HG03103 (cell line): ENCODE data around the gene GPSM3.
"Not testable (repeated sequence)": the region's sequence is repeated elsewhere in the genome, so short reads cannot be mapped to it uniquely, and the experiment has no call there.

Experiments used
- ATAC-seq: cut with Tn5 transposase; IDR thresholded peaks from one replicate; pipeline ENCODE4 v1.9.1; 2021; ENCODE audit warnings: low read depth; ENCODE audit not compliant: unreplicated experiment

Gene GPSM3

DNA sequence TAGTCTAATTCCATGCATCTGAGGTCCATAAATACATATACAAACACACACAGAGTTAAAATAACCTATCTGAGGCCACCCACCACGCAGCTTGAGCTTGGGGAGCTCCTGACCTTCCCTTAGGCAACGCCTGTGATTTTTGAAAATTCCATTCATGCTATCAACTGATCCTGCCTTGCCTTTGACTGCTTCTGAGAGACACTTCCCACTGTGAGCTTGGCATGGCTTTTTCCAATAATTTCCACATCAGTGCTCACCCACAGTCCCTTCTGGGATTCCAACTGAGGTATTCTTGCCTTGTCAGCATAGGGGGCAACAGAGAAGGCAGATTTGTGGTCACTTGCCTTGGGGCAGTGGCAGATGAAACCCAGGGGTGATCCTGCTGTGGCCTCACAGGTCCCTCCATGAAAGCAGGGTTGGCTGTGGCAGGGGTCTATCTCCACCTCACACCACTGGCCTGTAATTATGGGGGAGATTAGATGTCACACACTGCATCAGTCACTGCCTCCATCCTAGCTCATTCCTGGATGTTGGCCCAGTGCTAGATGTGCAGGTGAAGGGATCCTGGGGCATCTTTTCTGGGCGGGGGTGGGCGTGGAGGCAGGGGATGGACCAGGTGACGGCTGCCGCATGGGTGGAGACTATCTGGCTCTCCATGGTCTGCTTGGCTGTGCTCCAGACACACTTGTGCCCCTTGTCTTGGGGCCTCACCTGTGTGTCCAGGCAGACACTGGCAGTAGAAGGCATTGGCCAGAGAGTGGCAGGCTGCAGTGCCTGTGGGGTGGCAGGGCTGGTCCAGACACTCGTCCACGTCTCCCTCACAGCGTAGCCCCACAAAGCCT lies 11.2 kb upstream of the GPSM3 start:
- ATAC-seq: no peak

DNA sequence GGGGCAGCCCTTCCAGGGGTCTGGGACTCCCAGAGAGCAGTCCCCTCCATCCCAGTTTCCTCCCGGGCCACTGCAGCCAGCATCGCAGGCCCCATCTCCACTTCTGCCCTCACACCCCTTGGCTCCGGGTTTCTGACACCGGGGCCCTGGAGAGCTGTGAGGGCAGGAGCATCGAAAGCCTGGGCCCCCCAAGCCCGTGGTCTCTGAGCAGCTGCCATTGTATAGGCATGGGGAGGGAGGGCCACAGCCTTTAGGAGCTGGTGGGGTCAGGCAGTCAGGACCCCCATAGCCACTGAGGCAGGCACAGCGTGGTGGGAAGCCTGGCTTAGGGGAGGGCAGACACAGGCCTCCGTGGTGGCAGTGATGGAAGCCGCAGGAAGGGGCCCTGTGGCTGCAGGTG lies 9.7 kb upstream of the GPSM3 start:
- no peak for ATAC-seq

DNA sequence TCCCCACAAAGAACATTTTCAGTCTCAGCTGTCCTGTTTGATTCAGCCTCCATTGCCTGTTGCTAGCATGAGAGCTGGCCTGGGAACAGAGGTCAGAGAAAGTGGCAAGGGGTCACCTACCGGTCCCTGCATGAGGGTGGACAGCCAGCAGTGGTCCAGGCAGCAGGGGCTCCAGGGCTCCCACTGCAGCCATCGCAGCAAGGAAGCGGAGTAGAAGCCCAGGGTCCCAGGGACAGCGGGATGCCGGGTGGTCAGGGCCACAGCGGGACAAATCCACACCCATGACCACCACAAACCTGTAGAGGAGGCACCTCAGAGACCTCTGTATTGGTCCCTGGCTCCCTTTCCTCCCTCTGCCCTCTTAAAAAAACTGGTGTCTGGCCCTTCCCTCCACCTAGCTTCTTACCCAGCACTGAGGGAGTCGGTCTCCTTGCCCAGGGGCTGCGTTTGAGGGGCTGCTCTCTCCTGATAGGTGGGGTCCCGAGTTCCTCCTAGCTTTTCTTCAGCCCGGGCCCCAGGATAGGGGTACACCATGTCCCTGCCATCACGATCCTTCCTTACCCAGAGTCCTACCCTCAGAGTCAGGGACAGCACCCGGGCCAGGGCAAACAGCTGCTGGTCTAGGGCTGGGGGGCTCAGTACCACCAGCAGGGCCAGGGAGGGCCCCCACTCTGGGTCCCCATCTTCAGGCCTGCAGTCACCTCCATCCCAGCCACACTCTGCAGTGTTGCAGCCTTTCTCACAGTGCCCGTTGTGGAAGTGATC lies 8.4 kb upstream of the GPSM3 start:
- ATAC-seq: no peak

DNA sequence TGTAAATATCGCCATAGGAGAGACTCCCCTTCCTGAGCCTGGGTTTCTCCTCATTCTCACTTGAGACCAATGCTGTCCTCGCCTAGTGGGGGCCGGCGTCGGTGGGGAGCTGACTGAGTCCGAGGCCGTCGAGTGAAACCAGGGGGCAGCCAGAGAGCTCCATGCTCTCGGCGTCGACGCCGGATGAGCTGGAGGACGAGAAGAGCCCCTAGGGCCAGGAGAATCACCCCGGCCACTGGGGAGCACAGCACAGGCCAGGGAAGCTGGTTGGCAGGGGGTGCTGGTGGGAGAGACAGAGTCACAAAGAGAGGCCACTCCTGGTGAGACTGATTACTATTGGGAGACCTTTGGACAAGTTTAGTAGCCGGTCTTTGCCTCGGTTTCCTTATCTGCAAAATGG lies 6.4 kb upstream of the GPSM3 start:
- no peak for ATAC-seq

DNA sequence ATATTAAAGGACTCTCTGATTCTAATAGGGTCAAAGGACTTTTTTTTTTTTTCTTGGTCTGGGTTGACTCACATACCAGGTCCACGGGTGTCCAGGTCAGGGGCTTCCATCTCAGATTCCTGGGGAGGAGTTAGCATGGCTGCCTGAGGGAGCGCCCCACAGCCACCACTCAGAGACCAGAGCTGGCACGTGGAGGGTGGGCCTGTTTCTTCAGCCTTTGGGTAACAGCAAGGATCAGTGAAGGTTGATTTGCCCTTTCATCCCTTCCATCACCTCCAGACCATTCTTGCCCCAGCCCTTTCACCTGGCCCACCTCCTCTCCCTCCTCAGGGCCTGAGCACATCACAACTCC lies 5.9 kb upstream of the GPSM3 start:
- ATAC-seq: no peak

DNA sequence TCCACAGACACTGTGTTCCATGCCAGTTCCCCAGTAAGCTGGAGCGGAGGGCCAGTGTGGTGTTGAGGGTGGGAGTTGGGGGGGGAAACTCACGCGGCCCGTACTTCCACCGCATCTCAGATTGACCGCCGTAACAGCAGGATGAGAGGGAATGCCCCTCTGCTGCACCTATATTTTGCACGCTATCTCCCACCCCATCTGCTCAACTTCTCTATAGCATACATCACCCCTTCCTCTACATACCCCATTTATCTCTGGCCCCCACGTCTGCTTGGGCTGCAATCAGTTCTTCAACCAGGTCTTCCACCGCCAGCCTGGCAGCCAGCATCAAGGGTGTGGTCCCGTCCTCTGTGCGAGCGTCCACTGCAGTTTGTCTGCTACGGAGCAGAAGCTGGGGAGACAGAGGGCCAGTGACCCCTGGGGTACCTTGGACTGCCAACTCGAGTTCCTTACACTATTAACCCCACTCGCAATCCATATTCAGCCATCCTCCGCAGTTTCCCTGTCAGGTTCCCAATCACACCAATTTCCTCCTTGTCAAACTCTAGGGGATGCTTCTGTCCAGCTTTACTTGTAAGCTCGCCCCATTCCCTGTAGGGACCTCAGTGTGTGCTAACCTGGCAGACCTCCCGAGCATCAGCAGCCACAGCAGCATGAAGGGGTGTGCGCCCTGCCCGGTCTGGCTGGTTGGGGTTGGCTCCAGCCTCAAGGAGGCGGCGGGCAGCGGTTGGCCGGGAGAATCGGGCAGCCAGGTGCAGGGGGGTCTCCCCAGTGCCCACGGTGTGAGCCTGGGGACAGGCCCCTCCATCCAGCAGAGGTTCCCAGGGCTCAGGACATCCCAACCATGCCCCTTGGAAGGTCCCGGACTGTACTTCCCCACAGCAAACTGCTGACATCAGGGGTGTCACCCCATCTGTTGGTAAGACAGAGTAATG lies 4.5 kb upstream of the GPSM3 start:
- no peak for ATAC-seq

DNA sequence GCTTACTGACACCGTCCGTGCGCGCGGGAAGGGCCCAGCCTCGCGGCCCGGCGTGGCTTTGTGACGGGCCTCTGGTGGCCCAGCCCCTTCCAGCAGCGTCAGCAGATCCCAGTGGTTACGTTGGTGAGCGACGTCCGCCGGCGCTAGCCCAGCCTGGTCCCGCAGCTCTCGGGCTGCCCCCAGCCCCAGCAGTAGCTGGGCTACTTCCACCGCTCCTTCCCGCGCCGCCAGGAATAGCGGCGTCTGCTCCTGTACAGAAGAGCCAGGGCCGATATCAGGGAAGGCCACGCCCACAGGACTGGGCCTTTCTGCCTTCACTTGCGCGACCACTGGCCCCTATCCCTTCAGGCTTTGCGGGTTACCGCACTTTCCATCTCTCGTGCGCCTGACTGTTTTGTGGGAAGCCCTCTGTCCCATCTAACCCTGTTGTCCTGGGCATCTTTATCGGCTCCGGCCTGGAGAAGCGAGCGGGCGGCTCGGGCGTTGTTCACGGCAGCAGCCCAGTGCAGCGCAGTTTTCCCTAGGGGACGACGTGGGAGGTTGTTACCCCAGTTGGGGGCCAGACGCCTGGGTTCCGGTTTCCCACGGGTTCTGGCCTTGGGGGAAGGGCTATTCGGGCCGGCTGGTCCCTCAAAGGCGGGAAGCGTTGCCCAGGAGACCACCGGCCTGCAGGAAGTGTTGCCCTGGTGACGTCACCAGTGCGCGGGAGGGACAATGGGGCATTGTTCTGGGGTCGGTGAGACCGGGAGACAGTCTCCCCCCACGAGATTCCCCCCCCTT lies 3.6 kb upstream of the GPSM3 start:
- ATAC-seq: peak; percentile 73

DNA sequence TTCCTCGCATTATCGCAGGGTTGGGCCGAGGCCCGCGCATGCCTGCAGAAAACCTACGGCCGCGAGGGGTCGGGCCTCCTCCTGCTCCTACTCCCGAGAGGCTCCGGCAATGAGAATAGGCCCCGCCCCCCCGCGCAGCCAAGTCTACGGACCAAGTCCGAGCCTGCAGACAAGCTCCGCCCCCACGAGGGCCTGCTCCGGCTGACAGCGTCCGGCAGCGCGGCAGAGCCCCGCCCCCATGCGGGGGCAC lies 3.1 kb upstream of the GPSM3 start:
- peak; percentile 69 for ATAC-seq

DNA sequence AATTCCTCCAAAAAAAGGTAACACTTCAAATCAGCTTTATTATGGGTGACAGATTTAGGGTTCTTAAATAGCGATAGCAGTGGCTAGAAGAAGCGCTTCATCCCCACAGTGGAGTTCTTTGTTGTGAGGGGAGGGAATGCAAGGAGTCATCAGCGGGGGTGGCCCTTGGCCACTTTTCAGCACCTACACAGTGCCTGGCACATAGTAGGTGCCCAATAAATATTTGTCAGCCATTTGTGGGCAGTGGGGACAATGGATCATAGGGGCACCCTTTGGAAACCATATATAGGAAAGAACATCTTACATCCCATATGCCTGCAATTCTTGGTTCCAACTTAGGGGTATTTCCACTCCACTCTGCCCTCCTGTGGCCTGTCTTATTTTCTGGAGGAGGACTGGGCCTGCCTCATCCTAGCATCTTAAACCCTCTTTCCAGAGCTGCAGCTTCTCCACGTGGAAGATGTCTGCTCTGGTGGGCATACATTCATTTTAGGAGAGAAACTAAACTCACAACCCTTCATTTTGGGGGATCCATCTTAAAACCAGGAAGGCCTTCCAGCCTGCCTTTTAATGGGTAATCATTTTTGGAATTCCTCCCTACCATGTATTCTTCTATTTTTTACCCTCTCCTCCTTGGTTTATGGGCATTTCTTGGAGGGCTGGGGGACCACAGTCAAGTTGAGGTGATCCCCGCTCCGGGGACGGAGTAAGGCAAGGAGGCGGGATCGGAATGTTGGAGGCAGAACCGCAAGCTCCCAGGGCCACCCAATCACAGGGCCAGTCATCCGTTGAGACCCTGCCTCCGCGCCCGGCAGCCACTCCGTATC lies 2.6 kb upstream of the GPSM3 start:
- no peak for ATAC-seq

DNA sequence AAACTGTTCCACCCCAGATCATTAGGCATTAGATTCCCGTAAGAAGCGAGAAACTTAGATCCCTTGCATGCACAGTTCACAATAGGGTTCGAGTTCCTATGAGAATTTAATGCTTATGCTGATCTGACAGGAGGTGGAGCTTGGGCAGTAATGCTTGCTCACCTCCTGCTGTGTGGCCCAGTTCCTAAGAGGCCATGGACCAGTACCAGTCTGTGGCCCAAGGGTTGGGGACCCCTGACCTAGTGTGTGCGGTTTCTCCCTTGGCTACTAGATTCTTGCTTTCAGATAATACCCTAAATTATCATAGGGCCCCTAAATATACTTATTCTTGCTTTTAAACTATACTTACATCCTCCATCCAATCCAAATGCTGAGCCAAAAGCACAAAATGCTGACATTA lies 1.9 kb upstream of the GPSM3 start:
- ATAC-seq: no peak

DNA sequence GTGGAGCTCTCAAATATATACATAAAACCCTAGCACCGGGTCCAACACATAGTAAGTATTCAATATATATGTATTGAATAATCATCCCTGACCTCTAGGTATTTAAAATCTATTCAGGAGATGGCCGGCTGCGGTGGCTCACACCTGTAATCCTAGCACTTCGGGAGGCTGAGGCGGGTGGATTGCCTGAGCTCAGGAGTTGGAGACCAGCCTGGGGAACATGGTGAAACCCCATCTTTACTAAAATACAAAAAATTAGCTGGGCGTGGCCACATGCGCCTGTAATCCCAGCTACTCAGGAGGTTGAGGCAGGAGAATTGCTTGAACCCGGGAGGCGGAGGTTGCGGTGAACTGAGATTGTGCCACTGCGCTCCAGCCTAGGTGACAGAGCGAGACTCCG lies 653 bp upstream of the GPSM3 start:
- ATAC-seq: not testable (repeated sequence)

DNA sequence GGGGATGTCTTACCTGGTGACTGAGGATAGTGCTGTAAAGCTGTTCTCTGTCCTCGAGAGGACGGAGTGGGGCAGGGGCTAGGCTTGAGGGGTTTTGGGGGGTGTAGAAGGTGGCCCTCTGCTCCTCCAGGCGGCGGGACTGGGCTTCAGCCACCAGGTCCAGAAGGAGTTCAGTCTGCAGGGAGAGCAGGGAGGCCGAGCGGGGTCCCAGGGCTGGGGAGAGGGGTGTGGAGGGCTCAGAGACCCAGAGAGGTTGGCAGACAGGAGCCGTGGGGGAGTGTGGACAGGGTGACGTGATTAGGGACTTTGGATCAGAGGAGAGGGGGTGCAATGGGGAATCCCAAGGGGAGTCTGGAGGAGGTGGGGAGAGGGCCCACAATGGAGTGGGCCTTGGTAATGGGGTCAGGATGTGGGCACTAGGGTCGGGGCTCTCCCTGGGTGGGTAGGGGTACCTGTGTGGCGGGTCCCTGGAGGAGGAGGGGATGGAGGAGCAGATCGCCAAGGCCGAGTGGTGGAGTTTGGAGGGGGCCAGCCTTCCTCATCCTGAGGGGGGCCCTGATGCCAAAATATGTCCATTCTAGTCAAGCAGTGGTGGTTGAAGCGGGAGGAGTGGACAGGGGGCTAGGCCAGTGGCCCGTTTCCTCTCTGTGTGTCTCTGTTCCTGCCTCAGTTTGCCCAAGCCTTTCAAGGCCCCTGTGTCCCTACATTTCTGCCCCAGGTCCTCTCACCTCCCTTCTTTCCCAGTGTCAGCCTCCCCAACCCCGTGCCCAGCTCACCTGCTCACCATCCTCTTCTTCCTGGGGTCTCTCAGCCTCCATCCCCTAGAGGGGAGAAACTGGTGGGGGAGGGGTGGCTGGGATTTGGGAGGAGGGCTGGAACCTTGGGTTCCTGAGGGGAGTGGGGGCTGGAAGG lies 491 bp downstream of the GPSM3 start:
- ATAC-seq: no peak

DNA sequence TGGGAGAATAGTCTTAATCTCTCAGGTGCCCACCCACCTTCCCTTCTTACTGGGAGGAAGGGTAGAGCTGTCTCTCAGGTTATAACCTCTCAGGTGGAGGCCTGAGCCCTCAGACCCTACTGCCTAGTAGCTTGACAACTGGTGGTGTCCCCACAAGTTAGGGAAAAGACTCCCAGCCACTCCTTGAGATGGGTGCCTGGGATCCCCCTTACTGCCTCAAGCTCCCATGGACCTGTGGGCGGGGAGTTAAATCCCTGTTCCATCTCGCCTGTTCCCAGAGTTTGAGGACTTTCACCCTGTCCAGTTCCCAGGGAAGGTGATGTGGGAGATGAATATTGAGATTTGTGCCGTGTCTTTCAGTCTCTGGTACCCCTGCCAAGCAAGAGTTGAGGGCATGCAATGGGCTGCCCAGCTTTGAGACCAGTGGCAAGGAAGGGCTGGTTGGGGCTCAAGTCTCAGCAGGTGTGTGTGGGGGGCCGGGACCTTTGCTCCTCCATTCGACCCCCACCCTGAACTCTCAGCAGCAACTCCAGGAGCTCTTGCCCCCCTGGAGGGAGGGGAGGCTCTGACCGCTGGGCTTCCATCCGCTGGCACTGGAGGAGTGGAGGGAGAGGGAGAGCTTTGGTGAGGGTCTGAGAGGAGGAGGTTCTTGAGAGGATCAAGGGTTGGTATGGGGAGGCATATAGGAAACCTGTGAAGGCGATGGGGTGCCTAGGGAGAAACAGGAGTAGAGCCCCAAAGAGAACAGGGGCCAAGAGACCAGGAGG lies 1.3 kb downstream of the GPSM3 start:
- ATAC-seq: no peak

DNA sequence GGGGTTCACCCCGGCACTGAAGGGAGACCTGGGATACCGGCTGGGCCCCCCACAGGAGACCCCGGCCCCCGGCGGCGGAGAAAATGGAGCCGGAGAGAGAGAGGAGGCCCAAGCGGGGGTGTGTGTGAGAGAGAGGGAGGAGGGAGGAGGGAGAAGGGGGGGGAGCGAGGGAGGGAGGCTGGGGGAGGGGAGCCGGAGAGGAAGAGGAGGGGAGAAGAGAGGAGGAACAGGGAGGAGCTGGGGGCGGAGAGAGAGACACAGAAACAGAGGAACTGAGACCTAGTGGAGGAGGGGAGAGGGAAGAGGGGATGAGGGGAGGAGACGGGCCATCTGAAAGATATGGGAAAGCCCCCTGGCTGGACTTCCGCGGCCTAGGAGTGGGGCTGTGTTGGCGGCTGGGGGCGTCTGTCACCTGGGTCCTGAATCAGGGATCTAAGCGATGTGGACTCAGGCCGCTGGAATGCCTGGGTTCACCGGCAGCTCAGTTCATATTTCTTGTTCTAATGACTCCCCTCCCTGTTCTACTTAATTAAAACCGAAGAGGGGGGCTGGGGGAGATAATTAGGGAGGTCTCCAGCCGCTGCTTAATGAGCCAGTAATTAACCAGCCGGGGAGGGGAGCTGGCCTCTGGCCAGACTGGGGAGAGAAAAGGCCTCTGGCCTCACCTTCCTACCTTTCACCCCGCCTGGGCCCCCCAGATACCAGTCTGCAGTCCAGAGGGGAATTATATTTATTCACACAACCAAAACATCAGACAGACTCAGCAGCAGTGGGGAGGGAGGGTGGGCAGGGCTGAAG lies 2.2 kb downstream of the GPSM3 start, which contains the start of gene PBX2:
PBX2 (minus strand) TSS at position 149 of the 798 bp plus-strand sequence. CDS start 287 bp downstream, outside the sequence.
- no peak for ATAC-seq

DNA sequence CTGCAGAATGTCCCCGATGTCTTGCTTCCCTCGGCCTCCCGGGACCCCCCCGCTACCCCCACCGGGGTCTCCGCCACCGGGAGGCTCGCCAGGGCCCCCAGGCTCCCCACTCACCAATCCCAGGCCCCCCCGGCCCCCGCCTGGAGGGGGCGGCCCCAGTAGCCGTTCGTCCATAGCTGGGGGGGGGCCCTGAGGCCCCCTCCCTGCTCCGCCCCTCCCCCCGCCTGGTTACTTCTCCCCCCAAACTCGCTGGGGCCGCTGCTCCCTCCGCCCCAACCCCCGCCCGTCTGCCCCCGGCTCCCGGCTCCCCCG lies 2.7 kb downstream of the GPSM3 start:
- no peak for ATAC-seq

DNA sequence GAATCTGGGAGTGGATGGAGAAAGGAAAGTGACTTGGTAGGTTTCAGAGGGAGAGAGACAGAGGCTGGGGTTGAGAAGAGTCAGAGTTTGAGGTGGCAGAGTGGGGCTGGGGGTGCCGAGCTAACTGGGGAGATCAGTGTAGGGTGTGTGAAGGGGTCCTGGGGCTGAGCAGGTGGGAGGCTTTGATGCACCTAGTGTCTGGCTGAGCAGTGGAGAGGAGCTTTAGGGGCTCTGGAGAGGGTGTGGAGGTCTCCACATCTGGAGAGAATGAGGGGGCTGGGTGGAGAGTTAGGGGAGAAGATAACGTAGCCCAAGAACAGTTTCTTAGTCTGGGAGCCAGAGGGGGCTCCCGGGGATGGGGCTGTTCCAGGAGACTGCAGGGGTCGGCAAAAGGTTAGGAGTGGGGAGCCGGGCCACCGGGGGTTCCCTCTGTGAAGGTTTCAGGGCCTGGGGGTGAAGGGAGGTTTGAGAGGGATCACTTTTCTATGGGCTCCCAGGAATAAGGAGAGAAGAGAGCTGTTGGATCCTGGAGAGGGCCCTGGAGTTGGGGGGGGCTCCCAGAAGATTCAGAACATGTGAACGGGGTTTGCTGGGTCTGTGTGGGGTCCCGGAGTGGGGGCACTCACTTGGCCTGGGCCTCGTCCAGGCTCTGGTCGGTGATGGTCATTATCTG lies 3.2 kb downstream of the GPSM3 start:
- no peak for ATAC-seq
